HepG2 (cell line): ENCODE measurements around the gene PPP6R2. TPM values are rescaled to one million over a fixed set of nuclear protein-coding genes. Genes with fewer than 3 reads are reported as not detected.

Source experiments
- HDAC1 ChIP-seq: sonication (generic); formaldehyde crosslinking; IDR thresholded peaks from 2 replicates; pipeline ENCODE4 v1.5.1; 2020; ENCODE audit warnings: mild to moderate bottlenecking, missing genetic modification reagents
- MXD4 ChIP-seq: IDR thresholded peaks from 2 replicates; pipeline ENCODE4 v1.6.1; 2016; ENCODE audit warnings: mild to moderate bottlenecking, missing biosample characterization, missing genetic modification reagents
- NCOA2 ChIP-seq: sonication (generic); formaldehyde crosslinking; IDR thresholded peaks from 2 replicates; pipeline ENCODE4 v1.8.0; 2022; ENCODE audit warnings: inconsistent platforms
- PAWR ChIP-seq: sonication (generic); formaldehyde crosslinking; IDR thresholded peaks from 2 replicates; pipeline ENCODE4 v1.4.0; 2020; ENCODE audit warnings: missing genetic modification reagents, mild to moderate bottlenecking, borderline replicate concordance
- PCBP1 ChIP-seq: fragments of 200-400 bp; formaldehyde crosslinking; IDR thresholded peaks from 2 replicates; pipeline ENCODE4 v1.6.1; 2017; ENCODE audit warnings: mild to moderate bottlenecking, low read depth, low read length, borderline replicate concordance
- POGK ChIP-seq: sonication (generic); formaldehyde crosslinking; conservative IDR thresholded peaks from 2 replicates; pipeline ENCODE4 v1.8.0; 2022; ENCODE audit warnings: mild to moderate bottlenecking, moderate library complexity, missing genetic modification reagents
- RAD51 ChIP-seq: fragments of 450-650 bp; IDR thresholded peaks from 2 replicates; pipeline ENCODE4 v1.6.1; 2016; ENCODE audit warnings: borderline replicate concordance
- SNRNP70 ChIP-seq: fragments of 200-400 bp; formaldehyde crosslinking; IDR thresholded peaks from 2 replicates; pipeline ENCODE4 v1.6.1; 2017; ENCODE audit warnings: mild to moderate bottlenecking, low read depth, low read length, moderate library complexity
- ZFX ChIP-seq: sonication (generic); formaldehyde crosslinking; IDR thresholded peaks from 2 replicates; pipeline ENCODE4 v1.4.0; 2020; ENCODE audit warnings: mild to moderate bottlenecking, low read depth, missing genetic modification reagents, moderate library complexity
- ZNF142 ChIP-seq: sonication (generic); formaldehyde crosslinking; IDR thresholded peaks from 2 replicates; pipeline ENCODE4 v1.4.0; 2020; ENCODE audit warnings: missing genetic modification reagents
- ZNF263 ChIP-seq: sonication (generic); formaldehyde crosslinking; IDR thresholded peaks from 2 replicates; pipeline ENCODE4 v1.4.0; 2020; ENCODE audit warnings: missing genetic modification reagents
- ZNF674 ChIP-seq: sonication (generic); formaldehyde crosslinking; IDR thresholded peaks from 2 replicates; pipeline ENCODE4 v1.5.0; 2020; ENCODE audit warnings: low read depth, mild to moderate bottlenecking, missing genetic modification reagents
- ZNF713 ChIP-seq: sonication (generic); formaldehyde crosslinking; IDR thresholded peaks from 2 replicates; pipeline ENCODE4 v1.4.0; 2020; ENCODE audit warnings: mild to moderate bottlenecking, missing genetic modification reagents
- ZSCAN29 ChIP-seq: sonication (generic); formaldehyde crosslinking; conservative IDR thresholded peaks from 2 replicates; pipeline ENCODE4 v1.4.0; 2020; ENCODE audit warnings: mild to moderate bottlenecking, missing genetic modification reagents
- polyA plus RNA-seq, 8 experiments: library from polyadenylated mRNA; depleted of rRNA in 3 of 8; stranded (reverse) in 7 of 8; unstranded in 1 of 8; fragments of >200 nt; fragmentation: Illumina TruSeq in 4 of 8; extraction: Trizol in 4 of 8; gene quantifications; 2 replicates each; pipeline versions ENCODE4 v1.2.1 to v1.2.3, GENCODE V29; 2011 to 2016; ENCODE audit warnings: low read depth in 4 of 8, missing spikeins in 1 of 8, mixed read lengths in 1 of 8; ENCODE audit not compliant: insufficient read depth in 1 of 8
- total RNA-seq, 5 experiments: library from RNA; depleted of rRNA; stranded (reverse); fragments of >200 nt; fragmentation: Illumina TruSeq; extraction: Trizol; gene quantifications; 2 replicates each; pipeline ENCODE4 v1.2.3, GENCODE V29; 2016; ENCODE audit warnings: low read depth in 1 of 5
- TF ChIP-seq, protein P1 (sequence below): sonication (generic); formaldehyde crosslinking; IDR thresholded peaks from 2 replicates; pipeline ENCODE4 v1.4.0; 2020; ENCODE audit warnings: missing genetic modification reagents
- TF ChIP-seq, protein P2 (sequence below): sonication (generic); formaldehyde crosslinking; IDR thresholded peaks from 2 replicates; pipeline ENCODE4 v1.4.0; 2020; ENCODE audit warnings: missing genetic modification reagents, borderline replicate concordance

PPP6R2 gene
- total and polyA plus RNA-seq, 2 of the 13 experiments (the other 11 are each of a cell fraction or from before 2014, with no cell fraction given), result 55.0 to 102 TPM

DNA sequence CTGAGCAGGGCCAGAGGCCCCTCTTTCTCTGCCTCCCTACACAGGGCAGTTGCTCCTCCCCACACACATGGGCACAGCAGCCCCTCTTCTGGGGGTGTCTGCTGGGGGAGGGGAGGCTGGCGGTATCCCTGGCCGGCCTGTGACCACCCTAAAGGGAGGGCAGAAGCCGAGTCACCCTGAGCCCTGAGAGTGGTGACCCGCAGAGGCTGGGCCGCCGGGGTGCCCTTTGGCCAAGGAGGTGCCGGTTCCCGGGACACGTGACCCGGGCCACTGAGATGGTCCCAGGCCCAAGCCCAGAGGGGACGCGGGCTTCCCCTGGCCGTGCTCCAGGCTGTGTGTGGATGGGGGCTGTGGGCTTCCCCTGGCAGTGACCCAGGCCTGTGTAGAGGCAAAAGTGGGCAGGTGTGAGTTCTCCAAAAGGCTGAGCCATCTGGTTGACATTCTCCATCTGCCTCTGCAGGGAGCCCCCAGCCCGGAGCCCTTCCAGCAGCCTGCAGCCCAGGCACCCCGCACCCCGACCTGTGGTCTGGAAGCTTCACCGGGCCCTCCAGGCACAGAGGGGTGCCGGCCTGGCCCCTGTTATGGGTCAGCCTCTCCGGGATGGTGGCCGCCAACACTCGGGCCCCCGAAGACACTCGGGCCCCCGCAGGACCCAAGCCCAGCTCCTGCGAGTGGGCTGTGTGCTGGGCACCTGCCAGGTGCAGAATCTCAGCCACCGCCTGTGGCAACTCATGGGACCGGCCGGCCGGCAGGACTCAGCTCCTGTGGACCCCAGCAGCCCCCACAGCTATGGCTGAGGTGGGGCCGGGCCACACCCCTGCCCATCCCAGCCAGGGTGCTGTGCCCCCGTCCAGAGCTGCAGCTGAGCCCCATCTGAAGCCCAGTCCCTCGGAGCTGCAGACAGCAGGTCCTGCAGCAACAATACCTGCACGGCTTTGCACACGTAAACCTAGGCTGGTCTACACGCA lies 139.3 kb downstream of the PPP6R2 start (continued):
- TF ChIP-seq ZSCAN29 (CRISPR knock-in tag) (no peak), ZNF263 (CRISPR knock-in tag) (0 out of 2 replicates have a peak, but pooled peaks have one; percentile 12), PCBP1 (peak; percentile 32; the same call in 1 of the 2 replicates), ZNF142 (CRISPR knock-in tag) (no peak), MXD4 (CRISPR knock-in tag) (no peak), ZFX (CRISPR knock-in tag) (peak; percentile 48; the same call in 1 of the 2 replicates), POGK (CRISPR knock-in tag) (peak; percentile 59; the same call in 1 of the 2 replicates), SNRNP70 (no peak), ZNF713 (CRISPR knock-in tag) (no peak), HDAC1 (CRISPR knock-in tag) (0 out of 2 replicates have a peak, but pooled peaks have one; percentile 29), NCOA2 (0 out of 2 replicates have a peak, but pooled peaks have one; percentile 17), ZNF674 (no peak), PAWR (CRISPR knock-in tag) (no peak), RAD51 (peak; percentile 47; the same call in 1 of the 2 replicates)
- TF ChIP-seq, protein P1, sequence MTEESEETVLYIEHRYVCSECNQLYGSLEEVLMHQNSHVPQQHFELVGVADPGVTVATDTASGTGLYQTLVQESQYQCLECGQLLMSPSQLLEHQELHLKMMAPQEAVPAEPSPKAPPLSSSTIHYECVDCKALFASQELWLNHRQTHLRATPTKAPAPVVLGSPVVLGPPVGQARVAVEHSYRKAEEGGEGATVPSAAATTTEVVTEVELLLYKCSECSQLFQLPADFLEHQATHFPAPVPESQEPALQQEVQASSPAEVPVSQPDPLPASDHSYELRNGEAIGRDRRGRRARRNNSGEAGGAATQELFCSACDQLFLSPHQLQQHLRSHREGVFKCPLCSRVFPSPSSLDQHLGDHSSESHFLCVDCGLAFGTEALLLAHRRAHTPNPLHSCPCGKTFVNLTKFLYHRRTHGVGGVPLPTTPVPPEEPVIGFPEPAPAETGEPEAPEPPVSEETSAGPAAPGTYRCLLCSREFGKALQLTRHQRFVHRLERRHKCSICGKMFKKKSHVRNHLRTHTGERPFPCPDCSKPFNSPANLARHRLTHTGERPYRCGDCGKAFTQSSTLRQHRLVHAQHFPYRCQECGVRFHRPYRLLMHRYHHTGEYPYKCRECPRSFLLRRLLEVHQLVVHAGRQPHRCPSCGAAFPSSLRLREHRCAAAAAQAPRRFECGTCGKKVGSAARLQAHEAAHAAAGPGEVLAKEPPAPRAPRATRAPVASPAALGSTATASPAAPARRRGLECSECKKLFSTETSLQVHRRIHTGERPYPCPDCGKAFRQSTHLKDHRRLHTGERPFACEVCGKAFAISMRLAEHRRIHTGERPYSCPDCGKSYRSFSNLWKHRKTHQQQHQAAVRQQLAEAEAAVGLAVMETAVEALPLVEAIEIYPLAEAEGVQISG (CRISPR knock-in tag), result peak; percentile 71
- TF ChIP-seq, protein P2, sequence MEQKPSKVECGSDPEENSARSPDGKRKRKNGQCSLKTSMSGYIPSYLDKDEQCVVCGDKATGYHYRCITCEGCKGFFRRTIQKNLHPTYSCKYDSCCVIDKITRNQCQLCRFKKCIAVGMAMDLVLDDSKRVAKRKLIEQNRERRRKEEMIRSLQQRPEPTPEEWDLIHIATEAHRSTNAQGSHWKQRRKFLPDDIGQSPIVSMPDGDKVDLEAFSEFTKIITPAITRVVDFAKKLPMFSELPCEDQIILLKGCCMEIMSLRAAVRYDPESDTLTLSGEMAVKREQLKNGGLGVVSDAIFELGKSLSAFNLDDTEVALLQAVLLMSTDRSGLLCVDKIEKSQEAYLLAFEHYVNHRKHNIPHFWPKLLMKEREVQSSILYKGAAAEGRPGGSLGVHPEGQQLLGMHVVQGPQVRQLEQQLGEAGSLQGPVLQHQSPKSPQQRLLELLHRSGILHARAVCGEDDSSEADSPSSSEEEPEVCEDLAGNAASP (CRISPR knock-in tag), result 0 out of 2 replicates have a peak, but pooled peaks have one; percentile 24
